ENCODE measurements around the gene TRIM71.
"Not testable (repeated sequence)": the region's sequence is repeated elsewhere in the genome, so short reads cannot be mapped to it uniquely, and the experiment has no call there.

TRIM71 gene

GRCh38 chr3:32820430-32820829, 2.6 kb downstream of the TRIM71 start:
- DNase-seq, result no peak

- DNase-seq, result no peak
Observed at GRCh38 chr3:32820971-32821685, 3.3 kb downstream of the TRIM71 start.

GRCh38 chr3:32821686-32822296, 4.0 kb downstream of the TRIM71 start:
- no peak for DNase-seq

- DNase-seq, result no peak
Observed at GRCh38 chr3:32822609-32823498, 5.1 kb downstream of the TRIM71 start.

- DNase-seq, result not testable (repeated sequence)
Observed at GRCh38 chr3:32823641-32824184, 5.9 kb downstream of the TRIM71 start.

- no peak for DNase-seq
Observed at GRCh38 chr3:32825601-32826375, 8.0 kb downstream of the TRIM71 start.

GRCh38 chr3:32831062-32831461, 13.3 kb downstream of the TRIM71 start:
- no peak for DNase-seq

GRCh38 chr3:32831791-32832190, 14.0 kb downstream of the TRIM71 start:
- DNase-seq, result no peak

GRCh38 chr3:32832193-32832592, 14.4 kb downstream of the TRIM71 start:
- DNase-seq, result no peak

GRCh38 chr3:32835049-32835371, 17.2 kb downstream of the TRIM71 start:
- no peak for DNase-seq

GRCh38 chr3:32835961-32836360, 18.2 kb downstream of the TRIM71 start:
- no peak for DNase-seq

GRCh38 chr3:32836601-32837000, 18.8 kb downstream of the TRIM71 start:
- no peak for DNase-seq

GRCh38 chr3:32837366-32837765, 19.6 kb downstream of the TRIM71 start:
- no peak for DNase-seq

- no peak for DNase-seq
Observed at GRCh38 chr3:32837789-32838188, 20.0 kb downstream of the TRIM71 start.

- DNase-seq, result no peak
Observed at GRCh38 chr3:32839714-32840085, 21.9 kb downstream of the TRIM71 start.

- DNase-seq, result no peak
Observed at GRCh38 chr3:32840086-32840841, 22.5 kb downstream of the TRIM71 start.

- DNase-seq, result no peak
Observed at GRCh38 chr3:32841341-32841740, 23.5 kb downstream of the TRIM71 start.

- no peak for DNase-seq
Observed at GRCh38 chr3:32841867-32842470, 24.2 kb downstream of the TRIM71 start.

GRCh38 chr3:32842531-32842931, 24.7 kb downstream of the TRIM71 start:
- no peak for DNase-seq

- DNase-seq, result no peak
Observed at GRCh38 chr3:32842987-32843386, 25.2 kb downstream of the TRIM71 start.

- DNase-seq, result no peak
Observed at GRCh38 chr3:32843510-32844321, 25.9 kb downstream of the TRIM71 start.
